ENCODE data around the gene CENPU. TPM values are rescaled to one million over a fixed set of nuclear protein-coding genes. Genes with fewer than 3 reads are reported as not detected.

Gene CENPU, protein sequence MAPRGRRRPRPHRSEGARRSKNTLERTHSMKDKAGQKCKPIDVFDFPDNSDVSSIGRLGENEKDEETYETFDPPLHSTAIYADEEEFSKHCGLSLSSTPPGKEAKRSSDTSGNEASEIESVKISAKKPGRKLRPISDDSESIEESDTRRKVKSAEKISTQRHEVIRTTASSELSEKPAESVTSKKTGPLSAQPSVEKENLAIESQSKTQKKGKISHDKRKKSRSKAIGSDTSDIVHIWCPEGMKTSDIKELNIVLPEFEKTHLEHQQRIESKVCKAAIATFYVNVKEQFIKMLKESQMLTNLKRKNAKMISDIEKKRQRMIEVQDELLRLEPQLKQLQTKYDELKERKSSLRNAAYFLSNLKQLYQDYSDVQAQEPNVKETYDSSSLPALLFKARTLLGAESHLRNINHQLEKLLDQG
- 17.0 and 25.9 TPM in 2 replicates for total RNA-seq

DNA sequence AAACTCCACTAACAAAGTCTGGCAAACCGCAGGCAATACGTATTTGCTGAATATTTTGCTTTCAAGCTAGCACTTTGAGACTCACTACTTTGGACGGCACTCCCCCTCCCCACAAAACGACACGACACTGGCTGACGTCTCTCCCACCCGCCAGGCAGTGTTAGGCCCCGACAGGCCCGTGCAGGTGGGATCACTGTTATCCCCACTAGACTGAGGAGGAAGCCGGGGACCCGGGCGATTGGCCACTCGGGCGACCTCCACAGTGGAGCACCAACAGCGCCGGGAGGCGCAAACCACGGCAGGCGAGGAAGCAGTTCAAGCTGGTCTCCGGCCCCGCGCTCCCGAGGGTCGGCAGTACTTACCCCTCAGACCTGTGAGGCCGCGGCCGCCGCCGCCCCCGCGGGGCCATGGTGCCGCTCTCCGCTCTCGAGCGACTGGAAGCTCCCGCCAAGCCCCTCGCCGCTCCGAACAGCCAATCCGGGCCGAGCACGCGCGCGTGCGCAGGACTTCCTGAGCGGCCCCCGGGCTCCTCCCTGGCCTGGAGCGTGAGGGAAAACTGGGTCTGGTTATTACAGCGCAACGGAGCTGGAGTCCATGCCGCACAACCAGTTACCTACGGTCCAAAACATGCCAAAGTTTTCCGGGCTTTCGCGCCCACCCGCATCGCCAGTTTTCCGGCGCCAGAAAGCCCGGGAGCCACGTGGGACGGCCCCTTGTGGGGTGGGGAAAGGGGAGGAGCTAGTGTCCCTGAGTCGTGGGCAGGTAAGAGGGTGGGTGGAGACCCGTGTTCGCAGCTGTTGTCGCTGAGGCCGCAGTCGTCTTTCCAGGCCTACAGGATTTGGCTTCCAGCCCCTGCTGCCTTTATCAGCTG lies at the start of gene CENPU:
Gene CENPU (minus strand): TSS at position 443 of the 871 bp plus-strand sequence. CDS start 34 bp downstream, at position 409.

DNA sequence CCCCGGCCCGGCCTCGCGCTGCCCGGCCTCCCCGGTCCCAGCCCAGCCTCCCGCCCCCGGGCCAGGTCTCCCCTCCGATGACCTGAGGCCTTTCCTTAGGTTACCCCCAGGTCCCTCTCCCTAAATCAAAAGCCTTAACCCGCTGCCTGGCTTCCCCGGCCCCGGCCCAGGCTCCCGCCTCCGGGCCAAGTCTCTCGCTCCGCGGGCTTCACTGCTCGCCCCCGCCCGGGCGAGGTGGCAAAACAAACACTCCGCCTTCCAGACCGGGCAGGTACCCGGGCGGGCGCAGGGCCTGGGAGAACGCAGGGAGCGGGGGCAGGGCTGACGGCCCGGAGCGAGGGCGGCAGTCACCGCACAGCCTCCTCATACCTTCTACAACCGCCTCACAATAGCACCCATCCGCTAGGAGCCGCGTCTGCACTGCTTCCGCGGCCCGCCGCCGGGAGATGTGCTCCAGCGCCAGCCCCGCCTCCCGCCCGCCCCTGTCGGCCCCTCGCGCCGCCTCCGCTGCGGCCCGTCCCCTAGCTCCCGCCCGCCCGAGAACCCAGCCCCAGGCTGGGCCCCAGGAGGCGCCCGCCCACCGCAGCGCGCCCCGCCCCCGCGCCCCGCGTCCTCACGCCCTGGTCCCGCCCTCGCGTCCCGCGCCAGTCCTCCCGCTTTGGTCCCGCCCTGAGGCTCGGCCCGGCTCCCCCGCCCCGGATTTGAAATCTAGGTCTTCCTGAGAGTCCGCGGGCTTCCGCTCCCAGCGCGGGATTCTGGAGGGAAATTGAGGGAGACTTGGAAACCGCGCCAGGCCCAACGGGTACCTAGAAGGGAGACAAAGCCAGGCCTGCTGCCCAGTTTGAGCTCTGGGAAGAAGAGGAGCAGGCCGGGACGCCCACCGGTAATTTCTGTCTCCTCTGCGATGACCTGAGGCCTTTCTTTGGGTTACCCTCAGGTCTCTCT lies 84.6 kb downstream of the CENPU start, which contains the start of the genes CASP3 and PRIMPOL:
Gene CASP3 (minus strand): TSS at position 422 of the 945 bp plus-strand sequence. CDS start 10,994 bp downstream, outside the sequence.
Gene PRIMPOL (plus strand): TSS at position 713 of the 945 bp plus-strand sequence. CDS start 7,403 bp downstream, outside the sequence.

Other genes starting within 250 kb of the CENPU start
- 47.4 and 68.1 TPM in 2 replicates for gene CASP3, start 84.6 kb downstream of the CENPU start, total RNA-seq
- gene PRIMPOL, start 84.4 kb downstream of the CENPU start, total RNA-seq: 5.2 and 8.0 TPM in 2 replicates
- gene ACSL1, start 91.9 kb upstream of the CENPU start, total RNA-seq: 13.4 and 17.8 TPM in 2 replicates